Hypothalamus (tissue), 51 donors: ENCODE data around the gene MED15.
"Not testable (repeated sequence)": the region's sequence is repeated elsewhere in the genome, so short reads cannot be mapped to it uniquely, and the experiment has no call there.

Source experiments
- DNase-seq, 51 donors: peaks; one replicate each; lab custom pipeline; 2025; lab: John Stamatoyannopoulos, UW

Gene MED15

GRCh38 chr22:20528405-20528978, 21.1 kb downstream of the MED15 start:
- DNase-seq: no peak

- no peak for DNase-seq
Measured at GRCh38 chr22:20530368-20531153, 23.2 kb downstream of the MED15 start.

GRCh38 chr22:20531154-20531403, 23.7 kb downstream of the MED15 start:
- DNase-seq: no peak

- DNase-seq: peak in 30 of 51 donors; percentile 10 to 74 (median 40)
Measured at GRCh38 chr22:20531404-20532201, 24.2 kb downstream of the MED15 start.

GRCh38 chr22:20532256-20532993, 25.0 kb downstream of the MED15 start:
- DNase-seq: peak in 1 of 51 donors; percentile 15

GRCh38 chr22:20533095-20533878, 25.9 kb downstream of the MED15 start:
- no peak for DNase-seq

- DNase-seq: peak in 20 of 51 donors; percentile 16 to 64 (median 30)
Measured at GRCh38 chr22:20533879-20534265, 26.5 kb downstream of the MED15 start.

GRCh38 chr22:20536590-20537324, 29.3 kb downstream of the MED15 start:
- no peak for DNase-seq

- no peak for DNase-seq
Measured at GRCh38 chr22:20537325-20537756, 29.9 kb downstream of the MED15 start.

GRCh38 chr22:20537983-20538382, 30.6 kb downstream of the MED15 start:
- no peak for DNase-seq

GRCh38 chr22:20538875-20539274, 31.5 kb downstream of the MED15 start:
- not testable (repeated sequence) for DNase-seq

- no peak for DNase-seq
Measured at GRCh38 chr22:20542055-20542454, 34.6 kb downstream of the MED15 start.

- DNase-seq: no peak
Measured at GRCh38 chr22:20542736-20543135, 35.3 kb downstream of the MED15 start.

- not testable (repeated sequence) for DNase-seq
Measured at GRCh38 chr22:20545318-20545634, 37.9 kb downstream of the MED15 start.

GRCh38 chr22:20545681-20546521, 38.5 kb downstream of the MED15 start:
- DNase-seq: peak in 1 of 51 donors; percentile 12

GRCh38 chr22:20546541-20546950, 39.1 kb downstream of the MED15 start:
- DNase-seq: no peak

- DNase-seq: no peak
Measured at GRCh38 chr22:20547029-20547428, 39.6 kb downstream of the MED15 start.

- no peak for DNase-seq
Measured at GRCh38 chr22:20548806-20549205, 41.4 kb downstream of the MED15 start.
